Measurements from ENCODE around the gene SDHB.

GRCh38 chr1:17097147-17097546, 43.3 kb upstream of the SDHB start:
- no peak for TF ChIP-seq POLR2A (IDR thresholded peaks at IDR 0.05)
- TF ChIP-seq CTCF (IDR thresholded peaks at IDR 0.05): no peak

Measured in upper lobe of left lung (tissue), 4 donors.